HG02970 (cell line): ENCODE results near the gene FCAR.
"Not testable (repeated sequence)": the region's sequence is repeated elsewhere in the genome, so short reads cannot be mapped to it uniquely, and the experiment has no call there.

Experiments
- ATAC-seq: cut with Tn5 transposase; IDR thresholded peaks from one replicate; pipeline ENCODE4 v1.9.1; 2021; ENCODE audit warnings: mild to moderate bottlenecking, moderate library complexity, moderate number of reproducible peaks; ENCODE audit not compliant: unreplicated experiment, low FRiP score

FCAR gene

DNA sequence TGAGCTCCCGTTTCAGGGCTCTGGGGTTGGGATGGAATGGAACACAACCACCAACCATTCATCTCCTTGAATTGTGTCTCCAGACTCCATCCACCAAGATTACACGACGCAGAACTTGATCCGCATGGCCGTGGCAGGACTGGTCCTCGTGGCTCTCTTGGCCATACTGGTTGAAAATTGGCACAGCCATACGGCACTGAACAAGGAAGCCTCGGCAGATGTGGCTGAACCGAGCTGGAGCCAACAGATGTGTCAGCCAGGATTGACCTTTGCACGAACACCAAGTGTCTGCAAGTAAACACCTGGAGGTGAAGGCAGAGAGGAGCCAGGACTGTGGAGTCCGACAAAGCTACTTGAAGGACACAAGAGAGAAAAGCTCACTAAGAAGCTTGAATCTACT lies 15.5 kb downstream of the FCAR start:
- no peak for ATAC-seq

DNA sequence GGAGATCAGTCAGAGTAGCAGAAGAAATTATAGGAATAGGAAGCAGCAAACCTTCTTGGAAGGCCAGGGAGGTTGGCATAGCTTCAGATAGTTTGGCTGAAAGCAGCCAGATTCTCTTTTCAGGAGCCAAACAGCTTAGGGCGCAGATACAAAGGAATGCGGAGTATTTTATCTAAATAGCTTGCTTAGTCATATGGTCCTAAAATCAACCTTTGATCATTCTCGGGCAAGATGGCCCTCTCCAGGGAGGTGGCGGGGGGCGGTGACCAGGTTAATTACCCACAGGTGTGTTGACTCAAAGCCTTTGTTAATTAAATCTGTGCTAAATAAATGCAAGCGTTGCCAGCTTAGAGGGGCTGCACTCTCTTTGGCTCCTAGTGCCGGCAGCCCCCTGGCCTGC lies 19.4 kb downstream of the FCAR start:
- no peak for ATAC-seq

DNA sequence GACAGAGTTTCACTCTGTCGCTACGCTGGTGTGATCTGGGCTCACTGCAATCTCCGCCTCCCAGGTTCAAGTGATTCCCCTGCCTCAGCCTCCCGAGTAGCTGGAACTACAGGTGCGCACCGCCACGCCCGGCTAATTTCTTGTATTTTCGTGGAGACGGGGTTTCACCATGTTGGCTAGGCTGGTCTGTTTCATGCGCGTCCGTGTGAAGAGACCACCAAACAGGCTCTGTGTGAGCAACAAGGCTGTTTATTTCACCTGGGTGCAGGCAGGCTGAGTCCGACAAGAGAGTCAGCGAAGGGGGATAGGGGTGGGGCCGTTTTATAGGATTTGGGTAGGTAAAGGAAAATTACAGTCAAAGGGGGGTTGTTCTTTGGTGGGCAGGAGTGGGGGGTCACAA lies 20.1 kb downstream of the FCAR start:
- not testable (repeated sequence) for ATAC-seq

GRCh38 chr19:54896036-54896435 lies 22.0 kb downstream of the FCAR start:
- no peak for ATAC-seq

GRCh38 chr19:54898685-54899084 lies 24.6 kb downstream of the FCAR start:
- not testable (repeated sequence) for ATAC-seq

- not testable (repeated sequence) for ATAC-seq
These were observed 25.6 kb downstream of the FCAR start for GRCh38 chr19:54899646-54900045.

- not testable (repeated sequence) for ATAC-seq
These were observed 27.1 kb downstream of the FCAR start for GRCh38 chr19:54901153-54901552.

DNA sequence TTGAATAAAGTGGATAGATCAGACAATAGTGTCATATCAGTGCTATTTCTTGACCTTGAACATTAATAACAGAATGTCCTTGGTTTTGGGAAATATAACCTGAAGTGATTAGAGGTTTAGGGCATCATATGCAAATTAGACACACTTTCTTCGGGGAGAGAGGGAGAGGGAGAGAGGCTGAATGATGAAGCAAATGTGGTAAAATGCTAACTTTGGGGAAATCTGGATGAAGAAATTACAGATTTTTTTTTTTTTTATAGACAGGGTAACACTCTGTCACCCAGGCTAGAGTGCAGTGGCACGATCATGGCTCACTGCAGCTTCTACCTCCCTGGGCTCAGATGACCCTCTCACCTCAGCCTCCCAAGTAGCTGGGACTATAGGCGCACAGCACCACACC lies 28.0 kb downstream of the FCAR start:
- no peak for ATAC-seq

GRCh38 chr19:54903303-54903702 lies 29.3 kb downstream of the FCAR start:
- no peak for ATAC-seq

DNA sequence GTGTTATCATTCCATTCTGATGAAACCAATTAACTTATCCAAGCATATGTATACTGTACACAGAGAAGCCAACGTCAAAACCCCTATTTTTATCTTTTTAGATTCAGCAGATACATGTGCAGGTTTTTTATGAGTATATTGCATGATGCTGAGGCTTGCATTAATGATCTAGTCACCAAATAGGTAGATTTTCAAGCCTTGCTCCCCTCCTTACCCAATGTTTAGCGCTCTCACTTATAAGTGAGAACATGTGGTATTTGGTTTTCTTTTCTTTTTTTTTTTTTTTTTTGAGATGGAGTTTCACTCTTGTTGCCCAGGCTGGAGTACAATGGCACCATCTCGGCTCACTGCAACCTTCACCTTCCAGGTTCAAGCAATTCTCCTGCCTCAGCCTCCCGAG lies 30.2 kb downstream of the FCAR start:
- not testable (repeated sequence) for ATAC-seq

DNA sequence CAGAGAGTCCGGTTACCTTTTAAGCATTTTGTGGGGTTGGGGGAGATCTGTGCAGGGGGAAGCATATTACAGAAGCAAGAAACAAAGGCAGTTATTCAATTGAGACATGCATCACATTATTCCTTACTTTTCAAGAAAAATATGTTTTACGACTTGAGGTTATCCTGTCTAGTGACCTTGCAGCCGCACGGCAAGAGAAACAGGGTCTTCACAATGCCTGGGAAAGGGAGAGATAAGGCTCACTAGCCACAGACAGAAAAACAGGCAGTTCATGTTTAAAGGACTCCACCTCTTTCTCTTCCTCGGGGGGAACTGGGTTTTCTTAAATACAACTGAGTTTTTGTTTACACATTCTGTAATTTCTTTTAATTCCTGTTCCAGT lies 31.4 kb downstream of the FCAR start:
- ATAC-seq: no peak

GRCh38 chr19:54905803-54906511 lies 31.9 kb downstream of the FCAR start, which contains the start of gene NCR1:
TSS of gene NCR1 (plus strand) at chr19:54906148. CDS start at chr19:54906188, 40 bp downstream.
- no peak for ATAC-seq

- ATAC-seq: no peak
These were observed 32.8 kb downstream of the FCAR start for GRCh38 chr19:54906819-54907218.

DNA sequence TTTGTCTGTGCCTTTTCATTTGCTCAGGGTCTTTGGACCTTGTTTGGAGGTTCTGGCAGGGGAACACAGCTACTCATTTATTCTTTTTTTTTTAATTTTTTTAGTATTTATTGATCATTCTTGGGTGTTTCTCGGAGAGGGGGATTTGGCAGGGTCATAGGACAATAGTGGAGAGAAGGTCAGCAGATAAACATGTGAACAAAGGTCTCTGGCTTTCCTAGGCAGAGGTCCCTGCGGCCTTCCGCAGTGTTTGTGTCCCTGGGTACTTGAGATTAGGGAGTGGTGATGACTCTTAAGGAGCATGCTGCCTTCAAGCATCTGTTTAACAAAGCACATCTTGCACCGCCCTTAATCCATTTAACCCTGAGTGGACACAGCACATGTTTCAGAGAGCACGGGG lies 33.9 kb downstream of the FCAR start:
- ATAC-seq: not testable (repeated sequence)

- no peak for ATAC-seq
These were observed 42.8 kb downstream of the FCAR start for GRCh38 chr19:54916822-54917221.

DNA sequence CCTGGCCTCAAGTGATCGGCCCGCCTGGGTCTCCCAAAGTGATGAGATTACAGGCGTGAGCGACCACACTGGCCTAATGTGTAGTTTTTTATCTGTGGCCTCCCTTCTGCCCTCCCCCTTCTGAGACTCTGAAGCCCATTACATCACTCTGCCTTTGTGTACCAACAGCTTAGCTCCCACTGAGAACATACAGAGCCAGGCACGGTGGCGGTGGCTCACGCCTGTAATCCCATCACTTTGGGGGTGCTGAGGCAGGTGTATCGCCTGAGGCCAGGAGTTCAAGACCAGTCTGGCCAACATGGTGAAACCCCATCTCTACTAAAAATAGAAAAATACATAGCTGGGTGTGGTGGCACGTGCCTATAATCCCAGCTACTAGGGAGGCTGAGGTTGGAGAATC lies 44.5 kb downstream of the FCAR start:
- no peak for ATAC-seq

DNA sequence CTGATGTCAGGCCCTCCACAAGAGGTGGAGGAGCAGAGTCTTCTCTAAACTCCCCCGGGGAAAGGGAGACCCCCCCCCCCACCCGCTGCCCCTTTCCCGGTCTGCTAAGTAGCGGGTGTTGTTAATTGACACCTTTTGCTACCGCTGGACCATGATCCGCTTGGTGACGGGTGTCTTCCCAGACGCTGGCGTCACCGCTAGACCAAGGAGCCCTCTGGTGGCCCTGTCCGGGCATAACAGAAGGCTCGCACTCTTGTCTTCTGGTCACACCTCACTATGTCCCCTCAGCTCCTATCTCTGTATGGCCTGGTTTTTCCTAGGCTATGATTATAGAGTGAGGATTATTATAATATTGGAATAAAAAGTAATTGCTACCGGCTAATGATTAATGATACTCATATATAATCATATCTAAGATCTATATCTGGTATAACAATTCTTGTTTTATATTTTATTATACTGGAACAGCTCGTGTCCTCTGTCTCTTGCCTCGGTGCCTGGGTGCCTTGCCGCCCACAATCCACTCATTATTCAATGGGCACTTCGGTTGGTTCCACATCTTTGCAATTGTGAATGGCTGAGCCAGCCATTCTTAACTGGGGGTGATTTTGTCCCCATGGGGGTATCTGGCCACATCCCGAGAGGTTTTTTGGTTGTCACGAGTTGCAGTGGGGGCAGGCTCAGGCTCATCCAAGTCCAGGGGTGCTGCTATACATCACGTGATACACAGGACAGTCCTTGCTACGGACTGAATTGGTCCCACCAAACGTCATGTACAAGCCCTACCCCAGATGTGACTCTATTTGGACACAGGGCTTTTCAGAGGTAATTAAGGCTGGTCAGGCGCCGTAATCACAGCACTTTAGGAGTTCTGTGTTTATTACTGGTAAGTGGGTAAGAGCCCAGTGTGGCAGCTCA lies 45.9 kb downstream of the FCAR start:
- not testable (repeated sequence) for ATAC-seq

- no peak for ATAC-seq
These were observed 47.0 kb downstream of the FCAR start for GRCh38 chr19:54921082-54921481.

GRCh38 chr19:54923276-54923675 lies 49.2 kb downstream of the FCAR start:
- ATAC-seq: no peak

- ATAC-seq: no peak
These were observed 54.3 kb downstream of the FCAR start for GRCh38 chr19:54928299-54928698.

DNA sequence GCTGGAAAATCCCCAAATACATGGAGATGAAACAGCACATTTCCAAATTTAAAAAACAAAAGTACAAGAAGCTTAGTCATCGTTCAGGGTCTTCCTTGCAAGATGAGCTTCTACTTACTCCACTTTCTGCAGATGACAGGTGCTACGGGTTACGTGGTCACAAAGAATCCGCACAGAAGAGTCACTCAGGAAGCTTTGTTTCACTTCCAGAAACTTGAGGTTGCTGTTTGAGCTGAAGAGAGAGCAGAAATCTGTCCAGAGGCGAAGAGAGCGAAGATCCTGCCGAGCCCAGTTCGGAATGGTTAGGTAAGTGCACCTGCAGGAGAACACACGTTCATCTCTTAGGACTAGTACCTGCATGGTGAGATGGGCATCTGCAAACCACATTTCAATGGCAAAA lies 63.9 kb downstream of the FCAR start:
- ATAC-seq: no peak

DNA sequence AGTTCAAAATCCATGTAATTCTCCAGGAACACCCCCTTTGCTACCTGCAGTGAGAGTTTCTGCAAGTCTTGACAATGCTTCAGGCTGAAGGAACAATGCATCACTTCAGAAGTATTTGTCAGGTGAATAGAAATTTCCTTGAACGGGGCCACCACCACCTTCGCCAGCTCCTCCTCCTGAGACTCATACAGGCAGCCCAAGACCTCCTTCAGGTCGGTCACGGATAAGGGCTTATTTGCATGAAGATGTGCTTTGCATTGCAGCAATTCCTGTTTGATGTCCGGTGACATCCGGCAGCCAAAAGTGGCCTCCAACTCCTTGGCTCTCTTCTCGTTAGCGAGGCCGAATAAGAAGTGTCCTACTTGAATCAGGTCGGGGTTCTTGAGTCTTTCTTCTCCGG lies 64.9 kb downstream of the FCAR start:
- no peak for ATAC-seq
